SK-N-MC (cell line): ENCODE results near the gene KCNQ1.

ENCODE experiments used
- EZH2 ChIP-seq: fragments of 200-600 bp; sonication (generic); IDR thresholded peaks from one replicate; pipeline ENCODE4 v1.6.1; 2017; ENCODE audit warnings: antibody characterized with exemption
- POLR2AphosphoS5 ChIP-seq: IDR thresholded peaks from 2 replicates; pipeline ENCODE4 v1.6.1; 2012; ENCODE audit warnings: mild to moderate bottlenecking, low read depth, low read length, borderline replicate concordance

GRCh38 chr11:2797741-2798361 is 353.0 kb downstream of the KCNQ1 start:
- TF ChIP-seq POLR2AphosphoS5 (no peak), EZH2 (no peak)
